Fibroblast of mammary gland (primary cell): Measurements from ENCODE around the gene RND1.
"Not testable (repeated sequence)": the region's sequence is repeated elsewhere in the genome, so short reads cannot be mapped to it uniquely, and the experiment has no call there.

Experiments
- DNase-seq: peaks from one replicate; pipeline ENCODE4 v3.0.0-alpha.2; 2010; ENCODE audit warnings: low read depth
- H3K4me3 ChIP-seq: 2 replicates; pipeline ENCODE4 v1.5.1; 2011; ENCODE audit warnings: low read depth, mild to moderate bottlenecking, low read length, moderate library complexity; ENCODE audit not compliant: control insufficient read depth
- CTCF ChIP-seq: conservative IDR thresholded peaks from 2 replicates; pipeline ENCODE4 v1.5.1; 2011; ENCODE audit warnings: low read depth, low read length, inconsistent platforms; ENCODE audit not compliant: control insufficient read depth, insufficient read depth

The RND1 gene

GRCh38 chr12:48869191-48869590 is 3.5 kb upstream of the RND1 start:
- DNase-seq = no peak
- TF ChIP-seq CTCF = no peak
- no peak overlapping the region for H3K4me3 ChIP-seq

GRCh38 chr12:48868451-48868850 is 2.8 kb upstream of the RND1 start:
- TF ChIP-seq CTCF = no peak
- H3K4me3 ChIP-seq = no peak overlapping the region
- no peak for DNase-seq

DNA sequence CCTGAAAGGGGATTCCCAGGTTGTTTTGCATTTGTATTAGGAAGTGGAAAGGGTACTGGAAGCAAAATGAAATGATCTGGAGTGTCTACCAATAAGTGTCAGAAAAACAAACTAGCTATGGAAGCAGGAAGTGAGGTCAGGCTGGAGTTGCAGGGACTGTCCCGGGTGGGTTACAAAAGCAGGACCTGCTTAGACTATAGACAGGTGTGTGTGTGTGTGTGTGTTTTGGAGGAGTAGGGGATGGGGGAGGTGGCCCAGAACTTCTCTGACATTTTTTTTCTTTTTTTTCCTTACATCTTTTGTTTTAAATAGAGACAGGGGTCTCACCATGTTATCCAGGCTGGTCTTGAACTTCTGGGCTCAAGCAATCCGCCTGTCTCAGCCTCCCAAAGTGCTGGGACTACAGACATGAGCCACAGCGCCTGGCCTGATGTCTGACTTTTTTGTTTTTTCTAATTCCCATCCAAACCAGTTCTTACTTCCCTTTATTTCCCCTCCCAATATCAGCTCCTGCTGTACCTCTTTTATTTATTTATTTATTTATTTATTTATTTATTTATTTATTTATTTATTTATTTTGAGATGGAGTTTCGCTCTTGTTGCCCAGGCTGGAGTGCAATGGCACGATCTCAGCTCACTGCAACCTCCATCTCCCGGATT is 512 bp upstream of the RND1 start:
- peak overlapping the region; percentile 68 for H3K4me3 ChIP-seq
- no peak for DNase-seq
- TF ChIP-seq CTCF = no peak

- DNase-seq = no peak
- no peak overlapping the region for H3K4me3 ChIP-seq
- TF ChIP-seq CTCF = no peak
These were observed 2.4 kb downstream of the RND1 start for GRCh38 chr12:48863291-48863690.

DNA sequence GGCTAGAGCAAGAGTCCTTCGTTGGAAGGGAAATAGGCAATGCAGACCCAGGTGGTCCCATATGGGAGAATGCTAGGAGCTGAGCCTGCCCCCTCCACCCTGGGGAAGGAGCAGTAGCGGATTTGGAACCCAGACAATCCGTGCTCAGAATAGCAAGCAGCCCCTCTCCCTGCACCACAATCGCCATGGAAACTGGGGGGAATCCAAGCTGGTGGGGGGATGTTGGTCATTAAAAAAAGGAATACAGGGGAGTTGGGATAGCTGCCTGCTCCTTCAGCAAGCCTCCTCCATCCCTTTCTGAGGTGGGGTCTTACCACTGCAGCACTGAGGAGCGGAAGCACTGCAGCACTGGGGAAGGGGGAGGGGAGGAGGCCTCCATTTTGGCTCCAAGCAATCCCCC is 2.9 kb downstream of the RND1 start:
- TF ChIP-seq CTCF = no peak
- H3K4me3 ChIP-seq = no peak overlapping the region
- no peak for DNase-seq

DNA sequence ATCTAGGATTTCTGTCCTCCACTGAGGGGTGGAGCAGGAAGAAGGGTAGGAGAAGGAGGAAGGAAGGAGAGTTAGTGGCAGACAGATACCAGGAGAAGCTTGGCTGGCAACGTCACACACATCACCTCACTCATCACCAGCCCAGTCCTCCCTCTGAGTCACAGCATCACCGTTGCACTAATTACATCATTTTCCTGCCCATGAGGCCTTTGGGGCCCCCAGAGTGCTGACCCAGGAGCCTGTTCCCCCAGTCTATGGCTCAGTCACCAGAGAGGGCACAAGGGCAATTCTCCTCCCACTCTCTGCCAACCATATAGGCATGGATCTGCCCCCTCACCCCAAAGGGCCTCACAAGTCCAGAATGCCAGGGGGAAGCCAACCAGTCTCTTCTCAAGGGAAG is 4.6 kb downstream of the RND1 start:
- no peak overlapping the region for H3K4me3 ChIP-seq
- no peak for TF ChIP-seq CTCF
- peak; percentile 14 for DNase-seq

DNA sequence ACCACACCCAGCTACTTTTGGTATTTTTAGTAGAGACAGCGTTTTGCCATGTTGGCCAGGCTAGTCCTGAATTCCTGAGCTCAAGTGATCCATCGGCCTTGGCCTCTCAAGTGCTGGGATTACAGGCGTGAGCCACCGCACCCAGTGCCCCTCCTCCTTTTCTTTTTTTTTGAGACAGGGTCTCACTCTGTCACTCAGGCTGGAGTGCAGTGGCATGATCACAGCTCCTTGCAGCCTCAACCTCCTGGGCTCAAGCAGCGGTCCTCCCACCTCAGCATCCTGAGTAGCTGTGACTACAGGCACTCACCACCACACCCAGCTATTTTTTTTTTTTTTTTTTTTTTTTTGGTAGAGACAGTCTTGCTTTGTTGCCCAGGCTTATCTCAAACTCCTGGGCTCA is 5.4 kb downstream of the RND1 start:
- H3K4me3 ChIP-seq = not testable (repeated sequence)

DNA sequence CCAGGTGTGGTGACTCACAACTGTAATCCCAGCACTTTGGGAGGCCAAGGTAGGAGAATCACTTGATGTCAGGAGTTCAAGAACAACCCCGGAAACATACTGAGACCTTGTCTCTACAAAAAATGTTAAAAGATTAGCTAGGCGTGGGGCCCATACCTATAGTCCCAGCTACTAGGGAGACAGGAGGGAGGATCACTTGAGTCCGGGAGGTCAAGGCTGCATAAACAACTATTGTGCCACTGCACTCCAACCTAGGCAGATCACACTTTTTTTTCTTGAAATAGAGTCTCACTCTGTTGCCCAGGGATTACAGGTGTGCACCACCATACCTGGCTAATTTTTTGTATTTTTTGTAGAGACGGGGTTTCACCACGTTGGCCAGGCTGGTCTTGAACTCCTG is 6.1 kb downstream of the RND1 start:
- TF ChIP-seq CTCF = no peak
- no peak for DNase-seq
- no peak overlapping the region for H3K4me3 ChIP-seq

More for the DNA sequence above, 5.4 kb downstream of the RND1 start:
- not testable (repeated sequence) for DNase-seq
